ENCODE data around the gene OPHN1.

The OPHN1 gene

DNA sequence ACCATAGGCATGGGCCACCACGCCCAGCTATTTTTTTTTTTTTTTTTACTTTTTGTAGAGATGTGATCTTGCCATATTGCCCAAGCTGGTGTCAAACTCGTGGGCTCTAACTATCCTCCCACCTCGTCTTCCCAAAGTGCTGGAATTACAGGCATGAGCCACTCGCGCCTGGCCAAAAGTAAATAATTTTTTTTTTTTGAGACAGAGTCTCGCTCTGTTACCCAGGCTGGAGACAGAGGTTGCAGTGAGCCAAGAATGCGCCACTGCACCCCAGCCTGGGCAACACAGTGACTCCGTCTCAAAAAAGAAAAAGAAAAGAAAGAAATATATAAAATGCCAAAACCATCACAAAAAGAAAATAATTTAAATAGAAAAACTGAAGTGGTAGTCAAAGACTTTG, 18.4 kb upstream of the OPHN1 start:
- Histone ChIP-seq H3K4me3 (ENCODE audit: low read length) (no peak overlapping the region), H3K36me3 (ENCODE audit: control insufficient read depth, insufficient read depth, low read length) (no peaks in the 10 kb centered on the region), H3K4me1 (ENCODE audit: control insufficient read depth, insufficient read depth, low read length) (no peaks in the 10 kb centered on the region), H3K27me3 (ENCODE audit: control insufficient read depth, insufficient read depth, low read length) (no peaks in the 10 kb centered on the region), H3K9me3 (ENCODE audit: control insufficient read depth, insufficient read depth, low read length) (no peaks in the 10 kb centered on the region), H3K27ac (ENCODE audit: low read length) (no peak overlapping the region)
- DNase-seq (ENCODE audit: low read depth, low spot score) = no peak
- whole genome bisulfite sequencing (ENCODE audit: insufficient coverage, insufficient read length) = no CpG with 5 or more reads among the region's 8 CpGs

DNA sequence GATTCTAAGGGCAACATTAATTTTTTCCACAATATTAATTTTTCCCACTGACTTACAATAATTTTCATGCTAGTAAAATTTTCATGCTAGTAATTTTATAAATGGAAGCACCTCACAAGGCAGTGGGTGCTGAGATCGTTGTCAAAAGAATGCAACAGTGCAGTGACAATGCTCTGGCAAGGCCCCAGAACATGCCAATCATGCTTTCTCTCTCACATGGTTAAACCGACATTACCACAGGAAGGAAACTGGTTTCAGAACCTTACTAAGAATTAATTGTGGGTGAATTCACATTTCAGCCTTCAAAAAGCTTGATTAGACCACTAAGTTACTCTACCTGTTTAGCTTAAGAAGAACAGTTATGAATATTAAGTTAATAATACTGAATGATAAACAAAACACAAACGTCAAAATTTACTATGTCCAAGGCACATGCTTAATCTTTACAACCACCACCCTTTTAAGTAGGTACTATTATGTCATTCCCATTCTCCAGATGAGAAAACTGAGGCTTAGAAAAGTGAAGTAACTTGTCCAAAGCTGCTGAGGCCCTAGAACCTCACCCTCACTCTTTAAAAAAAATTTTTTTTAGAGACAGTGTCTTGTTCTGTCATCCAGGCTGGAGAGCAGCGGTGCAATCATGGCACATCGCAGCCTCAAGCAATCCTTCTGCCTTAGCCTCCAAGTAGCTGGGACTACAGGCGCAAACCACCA, 10.0 kb upstream of the OPHN1 start:
- no peaks in the 10 kb centered on the region for H3K9me3 ChIP-seq (ENCODE audit: control insufficient read depth, insufficient read depth, low read length)
- WGBS (ENCODE audit: insufficient coverage, insufficient read length) = no CpG with 5 or more reads among the region's 6 CpGs
- H3K27me3 ChIP-seq (ENCODE audit: control insufficient read depth, insufficient read depth, low read length) = no peaks in the 10 kb centered on the region
- H3K36me3 ChIP-seq (ENCODE audit: control insufficient read depth, insufficient read depth, low read length) = no peaks in the 10 kb centered on the region
- H3K4me1 ChIP-seq (ENCODE audit: control insufficient read depth, insufficient read depth, low read length) = no peaks in the 10 kb centered on the region
- no peak overlapping the region for H3K4me3 ChIP-seq (ENCODE audit: low read length)
- DNase-seq (ENCODE audit: low read depth, low spot score) = no peak
- H3K27ac ChIP-seq (ENCODE audit: low read length) = no peak overlapping the region

DNA sequence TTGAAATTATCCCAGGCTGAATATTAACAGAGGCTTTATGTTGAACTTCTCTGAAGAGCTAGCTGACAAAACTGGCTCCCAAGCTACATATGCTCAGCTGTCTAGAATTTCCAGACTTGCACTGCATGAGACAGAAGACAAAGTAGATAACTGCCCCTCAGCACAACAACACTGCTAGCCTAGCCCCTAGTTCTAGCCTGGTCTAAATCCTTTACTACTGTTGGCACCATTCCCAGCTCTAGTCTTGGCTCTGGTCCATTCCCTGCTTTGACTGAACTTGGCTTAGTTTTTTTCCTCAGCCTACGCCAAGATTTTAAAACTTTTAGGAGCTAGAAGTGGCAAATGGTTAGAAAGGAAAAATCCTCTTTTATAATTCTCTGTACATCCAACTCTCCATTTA, 7.6 kb upstream of the OPHN1 start:
- Histone ChIP-seq H3K4me1 (ENCODE audit: control insufficient read depth, insufficient read depth, low read length) (no peaks in the 10 kb centered on the region), H3K36me3 (ENCODE audit: control insufficient read depth, insufficient read depth, low read length) (no peaks in the 10 kb centered on the region), H3K27me3 (ENCODE audit: control insufficient read depth, insufficient read depth, low read length) (no peaks in the 10 kb centered on the region), H3K9me3 (ENCODE audit: control insufficient read depth, insufficient read depth, low read length) (no peaks in the 10 kb centered on the region), H3K4me3 (ENCODE audit: low read length) (no peak overlapping the region), H3K27ac (ENCODE audit: low read length) (no peak overlapping the region)
- no CpG with 5 or more reads among the region's 1 CpG for WGBS (ENCODE audit: insufficient coverage, insufficient read length)
- DNase-seq (ENCODE audit: low read depth, low spot score) = no peak

DNA sequence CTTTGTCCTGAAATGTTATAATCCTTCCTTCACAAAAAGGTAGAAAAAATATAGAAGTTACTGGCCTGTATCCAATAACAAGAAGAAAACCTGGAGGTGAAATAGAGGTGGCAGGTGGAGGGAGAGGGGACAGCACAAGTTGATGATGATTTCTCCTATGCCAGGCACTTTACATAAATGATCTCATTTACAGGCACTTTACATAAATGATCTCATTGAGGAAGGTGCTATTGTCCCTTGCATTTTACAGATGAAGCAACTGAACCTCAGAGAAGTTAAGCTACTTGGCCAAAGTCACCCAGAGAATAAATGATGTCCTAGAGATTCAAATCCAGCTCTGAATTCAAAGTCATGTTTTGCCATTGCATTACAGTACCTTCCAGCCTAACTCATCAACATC, 7.1 kb upstream of the OPHN1 start:
- no peak for DNase-seq (ENCODE audit: low read depth, low spot score)
- Histone ChIP-seq H3K27me3 (ENCODE audit: control insufficient read depth, insufficient read depth, low read length) (no peaks in the 10 kb centered on the region), H3K36me3 (ENCODE audit: control insufficient read depth, insufficient read depth, low read length) (no peaks in the 10 kb centered on the region), H3K4me3 (ENCODE audit: low read length) (no peak overlapping the region), H3K4me1 (ENCODE audit: control insufficient read depth, insufficient read depth, low read length) (no peaks in the 10 kb centered on the region), H3K27ac (ENCODE audit: low read length) (no peak overlapping the region), H3K9me3 (ENCODE audit: control insufficient read depth, insufficient read depth, low read length) (no peaks in the 10 kb centered on the region)

DNA sequence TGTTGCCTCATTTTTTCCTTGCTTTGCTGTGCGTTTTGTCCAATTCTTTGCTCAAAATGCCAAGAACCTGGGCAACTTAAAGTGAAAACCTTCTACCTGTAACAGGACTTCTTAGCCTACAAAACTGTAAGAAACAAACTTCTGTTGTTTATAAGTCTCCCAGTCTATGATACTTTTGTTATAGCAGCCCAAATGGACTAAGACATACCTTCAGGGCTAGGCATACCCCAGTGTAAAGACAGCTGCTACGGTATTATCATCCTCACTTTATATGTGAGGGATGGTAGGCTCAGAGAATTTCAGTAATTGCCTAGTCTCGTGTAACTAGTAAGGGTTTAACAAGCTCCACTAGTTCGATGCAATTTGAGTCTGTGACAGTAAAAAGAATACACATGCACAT, 6.0 kb upstream of the OPHN1 start:
- WGBS (ENCODE audit: insufficient coverage, insufficient read length) = no CpG with 5 or more reads among the region's 4 CpGs
- no peak overlapping the region for H3K27ac ChIP-seq (ENCODE audit: low read length)
- H3K9me3 ChIP-seq (ENCODE audit: control insufficient read depth, insufficient read depth, low read length) = no peaks in the 10 kb centered on the region
- no peaks in the 10 kb centered on the region for H3K36me3 ChIP-seq (ENCODE audit: control insufficient read depth, insufficient read depth, low read length)
- H3K27me3 ChIP-seq (ENCODE audit: control insufficient read depth, insufficient read depth, low read length) = no peaks in the 10 kb centered on the region
- H3K4me3 ChIP-seq (ENCODE audit: low read length) = no peak overlapping the region
- no peak for DNase-seq (ENCODE audit: low read depth, low spot score)
- H3K4me1 ChIP-seq (ENCODE audit: control insufficient read depth, insufficient read depth, low read length) = no peaks in the 10 kb centered on the region

DNA sequence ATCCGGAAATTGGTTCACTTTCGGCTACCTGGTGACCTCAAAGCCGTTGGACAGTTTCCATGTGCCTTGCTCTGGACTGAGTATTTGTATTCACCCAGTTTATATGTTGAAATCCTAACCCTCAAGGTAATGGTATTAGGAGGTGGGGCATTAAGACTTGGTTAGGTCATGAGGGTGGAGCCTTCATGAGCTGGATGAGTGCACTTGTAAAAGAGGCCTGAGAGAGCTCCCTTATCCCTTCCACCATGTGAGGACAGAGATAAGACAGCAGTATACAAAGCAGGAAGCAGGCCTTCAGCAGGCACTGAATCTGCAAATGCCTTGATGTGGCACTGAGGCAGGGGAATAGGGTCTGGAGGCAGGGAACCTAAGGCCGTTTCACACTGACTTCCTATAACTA, 5.3 kb upstream of the OPHN1 start:
- H3K4me3 ChIP-seq (ENCODE audit: low read length) = no peak overlapping the region
- H3K27me3 ChIP-seq (ENCODE audit: control insufficient read depth, insufficient read depth, low read length) = no peaks in the 10 kb centered on the region
- no peak for DNase-seq (ENCODE audit: low read depth, low spot score)
- no peaks in the 10 kb centered on the region for H3K36me3 ChIP-seq (ENCODE audit: control insufficient read depth, insufficient read depth, low read length)
- no peaks in the 10 kb centered on the region for H3K9me3 ChIP-seq (ENCODE audit: control insufficient read depth, insufficient read depth, low read length)
- H3K4me1 ChIP-seq (ENCODE audit: control insufficient read depth, insufficient read depth, low read length) = no peaks in the 10 kb centered on the region
- whole genome bisulfite sequencing (ENCODE audit: insufficient coverage, insufficient read length) = no CpG with 5 or more reads among the region's 4 CpGs
- no peak overlapping the region for H3K27ac ChIP-seq (ENCODE audit: low read length)

DNA sequence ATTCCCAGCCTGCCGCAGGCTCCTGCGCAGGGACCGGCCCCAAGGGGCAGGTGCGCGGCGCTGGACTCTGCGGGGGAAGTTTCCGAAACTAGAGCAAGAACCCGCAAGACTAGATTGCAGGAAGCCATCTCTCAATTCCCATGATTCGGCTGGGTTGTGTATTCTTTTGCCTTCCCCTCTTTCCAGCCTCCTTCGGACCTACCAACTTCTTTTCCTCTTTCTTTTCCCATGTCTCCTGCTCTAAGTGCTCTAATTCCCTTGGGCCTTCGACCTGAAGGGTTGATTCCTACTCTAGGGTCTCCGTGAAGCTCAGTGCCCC, 645 bp upstream of the OPHN1 start:
- Histone ChIP-seq H3K9me3 (ENCODE audit: control insufficient read depth, insufficient read depth, low read length) (no peaks in the 10 kb centered on the region), H3K27me3 (ENCODE audit: control insufficient read depth, insufficient read depth, low read length) (no peaks in the 10 kb centered on the region), H3K27ac (ENCODE audit: low read length) (no peak overlapping the region), H3K4me1 (ENCODE audit: control insufficient read depth, insufficient read depth, low read length) (peaks cover 3% of the 10 kb centered on the region; the same call in 1 of the 2 replicates), H3K4me3 (ENCODE audit: low read length) (peak overlapping the region; percentile 74; the same call in 1 of the 2 replicates), H3K36me3 (ENCODE audit: control insufficient read depth, insufficient read depth, low read length) (no peaks in the 10 kb centered on the region)
- WGBS (ENCODE audit: insufficient coverage, insufficient read length) = no CpG with 5 or more reads among the region's 13 CpGs
- DNase-seq (ENCODE audit: low read depth, low spot score) = no peak

DNA sequence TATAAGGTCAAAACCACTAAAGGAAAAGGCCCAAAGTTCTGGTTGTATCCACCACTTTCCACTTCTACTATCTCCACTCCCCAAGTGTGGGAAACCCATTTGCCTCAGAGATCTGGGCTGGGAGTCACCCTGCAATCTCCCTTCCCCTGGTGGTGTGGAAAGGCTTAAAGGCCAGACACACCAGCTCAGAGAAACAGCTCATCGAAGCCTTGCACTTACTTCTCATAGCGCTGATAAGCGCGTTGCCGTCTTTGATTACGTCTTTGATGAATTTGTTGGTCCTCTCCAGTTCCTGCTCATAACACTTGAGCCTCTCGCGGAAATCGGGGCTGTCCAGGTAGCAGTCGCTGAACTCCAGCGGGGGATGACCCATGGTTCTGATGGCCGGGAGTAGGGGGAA, 647 bp downstream of the OPHN1 start:
- Histone ChIP-seq H3K4me3 (ENCODE audit: low read length) (peak overlapping the region; percentile 74; the same call in 1 of the 2 replicates), H3K27ac (ENCODE audit: low read length) (no peak overlapping the region), H3K27me3 (ENCODE audit: control insufficient read depth, insufficient read depth, low read length) (no peaks in the 10 kb centered on the region), H3K36me3 (ENCODE audit: control insufficient read depth, insufficient read depth, low read length) (no peaks in the 10 kb centered on the region), H3K4me1 (ENCODE audit: control insufficient read depth, insufficient read depth, low read length) (peaks cover 3% of the 10 kb centered on the region; the same call in 1 of the 2 replicates), H3K9me3 (ENCODE audit: control insufficient read depth, insufficient read depth, low read length) (no peaks in the 10 kb centered on the region)
- DNase-seq (ENCODE audit: low read depth, low spot score) = no peak
- WGBS (ENCODE audit: insufficient coverage, insufficient read length) = no CpG with 5 or more reads among the region's 12 CpGs

DNA sequence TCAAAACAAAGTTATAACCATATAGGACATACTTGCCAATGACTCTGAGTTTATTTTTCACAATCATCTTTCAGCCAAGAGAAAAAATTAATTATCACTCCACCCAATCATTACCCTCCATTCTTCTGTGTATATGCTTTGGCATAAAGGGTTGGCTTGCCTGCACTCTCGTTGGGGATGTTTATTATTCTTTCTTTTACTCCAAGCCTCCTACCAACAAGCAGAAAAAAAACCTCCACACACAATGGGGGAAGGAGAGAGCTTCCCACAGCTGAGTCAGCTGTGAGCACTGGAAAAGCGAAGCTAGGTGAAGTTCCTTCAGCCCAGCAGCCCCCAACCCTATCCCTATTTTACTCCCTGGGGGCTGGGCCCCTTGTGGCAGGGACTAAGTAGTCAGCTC, 1.5 kb downstream of the OPHN1 start:
- no peak for DNase-seq (ENCODE audit: low read depth, low spot score)
- Histone ChIP-seq H3K27me3 (ENCODE audit: control insufficient read depth, insufficient read depth, low read length) (no peaks in the 10 kb centered on the region), H3K36me3 (ENCODE audit: control insufficient read depth, insufficient read depth, low read length) (no peaks in the 10 kb centered on the region), H3K27ac (ENCODE audit: low read length) (no peak overlapping the region), H3K4me1 (ENCODE audit: control insufficient read depth, insufficient read depth, low read length) (peaks cover 3% of the 10 kb centered on the region; the same call in 1 of the 2 replicates), H3K9me3 (ENCODE audit: control insufficient read depth, insufficient read depth, low read length) (no peaks in the 10 kb centered on the region), H3K4me3 (ENCODE audit: low read length) (no peak overlapping the region)
- WGBS (ENCODE audit: insufficient coverage, insufficient read length) = no CpG with 5 or more reads among the region's 2 CpGs

DNA sequence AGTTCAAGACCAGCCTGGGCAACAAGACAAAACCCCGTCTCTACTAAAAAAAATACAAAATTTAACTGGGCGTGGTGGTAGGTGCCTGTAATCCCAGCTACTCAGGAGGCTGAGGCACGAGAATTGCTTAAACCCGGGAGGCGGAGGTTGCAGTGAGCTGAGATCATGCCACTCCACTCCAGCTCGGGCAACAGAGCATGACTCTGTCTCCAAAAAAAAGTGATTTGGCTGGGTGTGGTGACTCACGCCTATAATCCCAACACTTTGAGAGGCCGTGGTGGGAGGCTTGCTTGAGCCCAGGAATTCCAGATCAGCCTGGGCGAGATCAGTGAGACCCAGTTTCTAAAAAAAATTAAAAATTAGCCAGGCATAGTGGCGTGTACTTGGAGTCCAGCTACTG, 4.1 kb downstream of the OPHN1 start:
- WGBS (ENCODE audit: insufficient coverage, insufficient read length) = no CpG with 5 or more reads among the region's 10 CpGs
- no peaks in the 10 kb centered on the region for H3K9me3 ChIP-seq (ENCODE audit: control insufficient read depth, insufficient read depth, low read length)
- H3K4me3 ChIP-seq (ENCODE audit: low read length) = no peak overlapping the region
- H3K27ac ChIP-seq (ENCODE audit: low read length) = no peak overlapping the region
- H3K27me3 ChIP-seq (ENCODE audit: control insufficient read depth, insufficient read depth, low read length) = no peaks in the 10 kb centered on the region
- no peak for DNase-seq (ENCODE audit: low read depth, low spot score)
- H3K36me3 ChIP-seq (ENCODE audit: control insufficient read depth, insufficient read depth, low read length) = no peaks in the 10 kb centered on the region
- H3K4me1 ChIP-seq (ENCODE audit: control insufficient read depth, insufficient read depth, low read length) = peaks cover 3% of the 10 kb centered on the region; the same call in 1 of the 2 replicates

DNA sequence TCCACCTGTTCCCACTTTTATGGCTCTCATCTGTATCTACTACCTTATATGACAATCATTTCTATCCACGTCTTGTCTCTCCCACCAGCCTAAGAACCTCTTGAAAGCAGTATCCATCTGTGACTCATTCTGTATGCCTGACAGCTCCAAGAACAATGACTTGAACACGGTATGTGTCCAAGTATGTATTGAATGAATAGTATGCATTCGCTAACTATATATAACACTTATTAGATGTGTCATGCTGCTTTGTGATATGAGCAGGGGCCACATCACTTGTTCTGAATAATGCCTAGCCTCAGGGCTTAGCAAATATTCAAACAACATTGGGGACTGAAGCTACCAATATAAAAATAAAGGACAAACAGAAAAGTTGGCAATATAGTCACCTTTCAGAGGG, 4.9 kb downstream of the OPHN1 start:
- Histone ChIP-seq H3K4me1 (ENCODE audit: control insufficient read depth, insufficient read depth, low read length) (peaks cover 3% of the 10 kb centered on the region; the same call in 1 of the 2 replicates), H3K27ac (ENCODE audit: low read length) (no peak overlapping the region), H3K27me3 (ENCODE audit: control insufficient read depth, insufficient read depth, low read length) (no peaks in the 10 kb centered on the region), H3K4me3 (ENCODE audit: low read length) (no peak overlapping the region), H3K36me3 (ENCODE audit: control insufficient read depth, insufficient read depth, low read length) (no peaks in the 10 kb centered on the region), H3K9me3 (ENCODE audit: control insufficient read depth, insufficient read depth, low read length) (no peaks in the 10 kb centered on the region)
- no CpG with 5 or more reads among the region's 3 CpGs for WGBS (ENCODE audit: insufficient coverage, insufficient read length)
- DNase-seq (ENCODE audit: low read depth, low spot score) = no peak

All from iPS DF 6.9 (cell line).